A549 (cell line): ENCODE measurements around the gene RAI2. TPM values are rescaled to one million over a fixed set of nuclear protein-coding genes. Genes with fewer than 3 reads are reported as not detected.

Source experiments
- ATAC-seq, 2 experiments: fragments of 200-7000 bp in 1 of 2; fragments of >200 bp in 1 of 2; cut with Nextera tagmentation in 1 of 2; cut with Tn5 transposase in 1 of 2; 3 replicates each; pipeline versions ENCODE4 v1.8.0 to v1.9.1; 2018 to 2020; ENCODE audit warnings: mild to moderate bottlenecking in 1 of 2, moderate library complexity in 1 of 2
- CTCF ChIA-PET: fragments of 300-600 bp; sonication (Branson Sonifier 250); formaldehyde crosslinking; extraction: SDS; loops from one replicate; lab custom pipeline; 2021; ENCODE audit warnings: antibody characterized with exemption, inconsistent platforms; lab: Yijun Ruan, JAX
- POLR2A ChIA-PET: fragments of 350-600 bp; formaldehyde crosslinking; extraction: SDS; loops from one replicate; lab custom pipeline; 2021; ENCODE audit warnings: antibody characterized with exemption, inconsistent platforms; lab: Yijun Ruan, JAX
- DNase-seq, 2 experiments: peaks; one replicate each; pipeline versions ENCODE4 v3.0.0 to v3.0.0-alpha.2; 2011 to 2016; ENCODE audit warnings: low read depth in 1 of 2, low spot score in 1 of 2
- FAIRE-seq: peaks from 2 replicates; lab custom pipeline; 2011; peaks lifted over from hg19 to GRCh38; lab: Jason Lieb, UNC
- H3K27ac ChIP-seq, 2 experiments: fragments of >200 bp; sonication (Bioruptor Twin); formaldehyde crosslinking; 3 replicates each; pipeline ENCODE4 v1.5.1; 2016 to 2017
- H3K4me1 ChIP-seq: fragments of >200 bp; sonication (Bioruptor Twin); formaldehyde crosslinking; 3 replicates; pipeline ENCODE4 v1.6.1; 2016
- H3K4me2 ChIP-seq: fragments of >200 bp; sonication (Bioruptor Twin); formaldehyde crosslinking; 3 replicates; pipeline ENCODE4 v1.6.1; 2016
- H3K4me3 ChIP-seq: fragments of >200 bp; sonication (Bioruptor Twin); formaldehyde crosslinking; 3 replicates; pipeline ENCODE4 v1.5.1; 2016
- H3K9me3 ChIP-seq: fragments of >200 bp; sonication (Bioruptor Twin); formaldehyde crosslinking; 3 replicates; pipeline ENCODE4 v1.6.1; 2016
- ESRRA ChIP-seq: fragments of 150-350 bp; IDR thresholded peaks from 2 replicates; pipeline ENCODE4 v1.6.1; 2014; ENCODE audit warnings: mild to moderate bottlenecking, low read length, borderline replicate concordance
- FOSB ChIP-seq: fragments of 250-450 bp; sonication (Bioruptor Pico); IDR thresholded peaks from 2 replicates; pipeline ENCODE4 v1.5.0; 2020; ENCODE audit warnings: mild to moderate bottlenecking, moderate library complexity
- HOXB5 ChIP-seq: fragments of 250-450 bp; sonication (Bioruptor Pico); IDR thresholded peaks from 2 replicates; pipeline ENCODE4 v1.5.0; 2020; ENCODE audit warnings: mild to moderate bottlenecking, moderate library complexity
- NPAS2 ChIP-seq: fragments of 250-450 bp; sonication (Bioruptor Pico); IDR thresholded peaks from 2 replicates; pipeline ENCODE4 v1.8.0; 2022; ENCODE audit warnings: mild to moderate bottlenecking, moderate library complexity, borderline replicate concordance
- NR3C1 ChIP-seq: fragments of >200 bp; sonication (Bioruptor Twin); formaldehyde crosslinking; IDR thresholded peaks from 3 replicates; pipeline ENCODE4 v1.6.1; 2017
- POLR2A ChIP-seq: IDR thresholded peaks from 2 replicates; pipeline ENCODE4 v1.6.1; 2012; ENCODE audit warnings: mild to moderate bottlenecking, low read length
- POLR2AphosphoS2 ChIP-seq: conservative IDR thresholded peaks from 2 replicates; pipeline ENCODE4 v1.6.1; 2012; ENCODE audit warnings: low read length, improper control_type of control experiment, inconsistent platforms
- RFX5 ChIP-seq: fragments of 450-650 bp; IDR thresholded peaks from 2 replicates; pipeline ENCODE4 v1.7.1; 2014; ENCODE audit warnings: antibody characterized with exemption, mild to moderate bottlenecking, moderate library complexity
- SMC3 ChIP-seq: fragments of >200 bp; sonication (Bioruptor Twin); formaldehyde crosslinking; IDR thresholded peaks from 3 replicates; pipeline ENCODE4 v1.6.1; 2018; ENCODE audit warnings: inconsistent platforms
- TP53 ChIP-seq: fragments of 250-450 bp; sonication (Bioruptor Pico); IDR thresholded peaks from 2 replicates; pipeline ENCODE4 v1.5.0; 2021; ENCODE audit warnings: mild to moderate bottlenecking, moderate library complexity
- ZFP36 ChIP-seq: fragments of 450-650 bp; IDR thresholded peaks from 2 replicates; pipeline ENCODE4 v1.6.1; 2014; ENCODE audit warnings: borderline replicate concordance; ENCODE audit not compliant: partially characterized antibody
- ZNF302 ChIP-seq: fragments of 250-450 bp; sonication (Bioruptor Pico); IDR thresholded peaks from 2 replicates; pipeline ENCODE4 v1.9.0; 2021; ENCODE audit warnings: inconsistent platforms, mild to moderate bottlenecking, moderate library complexity
- WGBS: methylation state at CpG from one replicate; pipeline ENCODE4 v1.1.6; 2017; ENCODE audit errors: missing lambda C conversion rate; 5-methylcytosine and 5-hydroxymethylcytosine counted together
- polyA plus RNA-seq, 4 experiments: library from polyadenylated mRNA; depleted of rRNA in 3 of 4; stranded (reverse); fragments of >200 nt; fragmentation: RNase III in 1 of 4; extraction: RNeasy Plus Mini Kit Qiagen cat#74134 plus additional on column Dnase treatment in 1 of 4; gene quantifications; 2 replicates in 3 of 4; 3 replicates in 1 of 4; pipeline ENCODE4 v1.2.3, GENCODE V29; 2011 to 2017
- TF ChIP-seq, protein P1 (sequence below): fragments of 250-450 bp; sonication (Bioruptor Pico); IDR thresholded peaks from 2 replicates; pipeline ENCODE4 v1.5.0; 2020; ENCODE audit warnings: low read depth, mild to moderate bottlenecking, moderate library complexity
- TF ChIP-seq, protein P2 (sequence below): fragments of >200 bp; sonication (Bioruptor Twin); formaldehyde crosslinking; IDR thresholded peaks from 3 replicates; pipeline ENCODE4 v1.5.1; 2016
- TF ChIP-seq, protein P3 (sequence below): fragments of 450-650 bp; IDR thresholded peaks from 2 replicates; pipeline ENCODE4 v1.6.1; 2014; ENCODE audit warnings: antibody characterized with exemption
- TF ChIP-seq, protein P4 (sequence below): fragments of 150-350 bp; IDR thresholded peaks from 2 replicates; pipeline ENCODE4 v1.6.1; 2014; ENCODE audit warnings: low read depth, mild to moderate bottlenecking, low read length
- TF ChIP-seq, protein P5 (sequence below): fragments of >200 bp; sonication (Bioruptor Twin); formaldehyde crosslinking; IDR thresholded peaks from 2 replicates; pipeline ENCODE4 v1.6.1; 2016
- TF ChIP-seq, protein P6 (sequence below): IDR thresholded peaks from 2 replicates; pipeline ENCODE4 v1.6.1; 2012; ENCODE audit warnings: low read depth, borderline replicate concordance
- TF ChIP-seq, protein P7 (sequence below): fragments of >200 bp; sonication (Bioruptor Twin); formaldehyde crosslinking; IDR thresholded peaks from 3 replicates; pipeline ENCODE4 v1.6.1; 2016

Gene RAI2
- polyA plus RNA-seq, 2 of the 4 experiments (the other 2 are of a cell fraction): not detected

DNA sequence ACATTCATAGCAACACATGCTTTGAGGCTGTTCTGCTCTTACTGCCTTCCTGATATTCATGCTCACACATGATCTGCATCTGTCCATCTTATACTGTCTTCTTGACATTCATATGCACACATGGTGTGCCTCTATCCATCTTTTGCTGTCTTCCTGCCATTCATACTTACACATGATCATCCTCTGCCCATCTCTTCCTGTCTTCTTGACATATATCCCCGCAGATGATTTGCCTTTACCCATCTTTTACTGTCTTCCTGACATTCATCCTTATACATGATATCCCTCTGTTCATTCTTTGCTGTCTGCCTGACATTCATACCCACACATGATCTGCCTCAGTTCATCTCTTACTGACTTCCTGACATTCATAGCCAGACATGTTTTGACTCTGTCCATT is 87.0 kb downstream of the RAI2 start:
- no peak overlapping the region for H3K4me2 ChIP-seq
- ChIA-PET CTCF (no interaction called here), POLR2A (no interaction called here)
- ATAC-seq: no peak
- no peaks in the 10 kb centered on the region for H3K9me3 ChIP-seq
- 5% methylated on average over 1 of the region's 1 CpG for WGBS
- H3K27ac ChIP-seq: no peak overlapping the region
- TF ChIP-seq, protein P1, sequence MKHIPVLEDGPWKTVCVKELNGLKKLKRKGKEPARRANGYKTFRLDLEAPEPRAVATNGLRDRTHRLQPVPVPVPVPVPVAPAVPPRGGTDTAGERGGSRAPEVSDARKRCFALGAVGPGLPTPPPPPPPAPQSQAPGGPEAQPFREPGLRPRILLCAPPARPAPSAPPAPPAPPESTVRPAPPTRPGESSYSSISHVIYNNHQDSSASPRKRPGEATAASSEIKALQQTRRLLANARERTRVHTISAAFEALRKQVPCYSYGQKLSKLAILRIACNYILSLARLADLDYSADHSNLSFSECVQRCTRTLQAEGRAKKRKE: no peak
- TF ChIP-seq HOXB5 (CRISPR knock-in tag) (no peak), RFX5 (no peak), ZFP36 (no peak), SMC3 (no peak), POLR2AphosphoS2 (no peak), POLR2A (no peak), FOSB (CRISPR knock-in tag) (no peak), ESRRA (no peak)
- TF ChIP-seq, protein P2, sequence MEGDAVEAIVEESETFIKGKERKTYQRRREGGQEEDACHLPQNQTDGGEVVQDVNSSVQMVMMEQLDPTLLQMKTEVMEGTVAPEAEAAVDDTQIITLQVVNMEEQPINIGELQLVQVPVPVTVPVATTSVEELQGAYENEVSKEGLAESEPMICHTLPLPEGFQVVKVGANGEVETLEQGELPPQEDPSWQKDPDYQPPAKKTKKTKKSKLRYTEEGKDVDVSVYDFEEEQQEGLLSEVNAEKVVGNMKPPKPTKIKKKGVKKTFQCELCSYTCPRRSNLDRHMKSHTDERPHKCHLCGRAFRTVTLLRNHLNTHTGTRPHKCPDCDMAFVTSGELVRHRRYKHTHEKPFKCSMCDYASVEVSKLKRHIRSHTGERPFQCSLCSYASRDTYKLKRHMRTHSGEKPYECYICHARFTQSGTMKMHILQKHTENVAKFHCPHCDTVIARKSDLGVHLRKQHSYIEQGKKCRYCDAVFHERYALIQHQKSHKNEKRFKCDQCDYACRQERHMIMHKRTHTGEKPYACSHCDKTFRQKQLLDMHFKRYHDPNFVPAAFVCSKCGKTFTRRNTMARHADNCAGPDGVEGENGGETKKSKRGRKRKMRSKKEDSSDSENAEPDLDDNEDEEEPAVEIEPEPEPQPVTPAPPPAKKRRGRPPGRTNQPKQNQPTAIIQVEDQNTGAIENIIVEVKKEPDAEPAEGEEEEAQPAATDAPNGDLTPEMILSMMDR: no peak
- TF ChIP-seq, protein P3, sequence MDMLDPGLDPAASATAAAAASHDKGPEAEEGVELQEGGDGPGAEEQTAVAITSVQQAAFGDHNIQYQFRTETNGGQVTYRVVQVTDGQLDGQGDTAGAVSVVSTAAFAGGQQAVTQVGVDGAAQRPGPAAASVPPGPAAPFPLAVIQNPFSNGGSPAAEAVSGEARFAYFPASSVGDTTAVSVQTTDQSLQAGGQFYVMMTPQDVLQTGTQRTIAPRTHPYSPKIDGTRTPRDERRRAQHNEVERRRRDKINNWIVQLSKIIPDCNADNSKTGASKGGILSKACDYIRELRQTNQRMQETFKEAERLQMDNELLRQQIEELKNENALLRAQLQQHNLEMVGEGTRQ: no peak
- TF ChIP-seq, protein P4, sequence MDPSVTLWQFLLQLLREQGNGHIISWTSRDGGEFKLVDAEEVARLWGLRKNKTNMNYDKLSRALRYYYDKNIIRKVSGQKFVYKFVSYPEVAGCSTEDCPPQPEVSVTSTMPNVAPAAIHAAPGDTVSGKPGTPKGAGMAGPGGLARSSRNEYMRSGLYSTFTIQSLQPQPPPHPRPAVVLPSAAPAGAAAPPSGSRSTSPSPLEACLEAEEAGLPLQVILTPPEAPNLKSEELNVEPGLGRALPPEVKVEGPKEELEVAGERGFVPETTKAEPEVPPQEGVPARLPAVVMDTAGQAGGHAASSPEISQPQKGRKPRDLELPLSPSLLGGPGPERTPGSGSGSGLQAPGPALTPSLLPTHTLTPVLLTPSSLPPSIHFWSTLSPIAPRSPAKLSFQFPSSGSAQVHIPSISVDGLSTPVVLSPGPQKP: no peak
- TF ChIP-seq, all 56 proteins: peak for 0
- Histone ChIP-seq H3K4me3 (no peak overlapping the region), H3K4me1 (no peaks in the 10 kb centered on the region)
- FAIRE-seq: no peak
- DNase-seq: no peak

DNA sequence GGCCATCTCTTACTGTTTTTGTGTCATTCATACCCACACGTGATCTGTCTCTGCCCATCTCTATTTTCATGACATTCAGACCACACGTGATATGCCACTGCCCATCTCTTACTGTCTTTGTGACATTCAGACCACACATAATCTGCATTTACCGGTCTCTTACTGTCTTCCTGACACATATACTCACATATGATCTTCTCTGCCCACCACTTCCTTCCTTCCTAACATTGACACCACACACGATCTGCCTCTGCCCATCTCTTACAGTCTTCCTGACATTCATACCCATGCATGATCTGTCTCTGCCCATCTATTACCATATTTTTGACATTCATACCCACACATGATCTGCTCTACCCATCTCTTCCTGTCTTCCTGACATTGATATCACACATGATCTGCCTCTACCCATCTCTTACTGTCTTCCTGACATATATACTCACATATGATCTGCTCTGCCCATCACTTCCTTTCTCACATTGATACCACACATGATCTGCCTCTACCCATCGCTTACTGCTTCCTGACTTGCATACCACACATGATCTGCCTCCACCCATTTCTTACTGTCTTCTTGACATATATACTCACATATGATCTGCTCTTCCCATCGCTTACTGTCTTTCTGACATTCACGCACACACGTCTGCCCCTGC is 87.7 kb downstream of the RAI2 start:
- Histone ChIP-seq H3K27ac (no peak overlapping the region), H3K4me1 (no peaks in the 10 kb centered on the region), H3K9me3 (no peaks in the 10 kb centered on the region), H3K4me3 (no peak overlapping the region), H3K4me2 (no peak overlapping the region)
- DNase-seq (no peak), FAIRE-seq (no peak), ATAC-seq (no peak)
- 31% methylated on average over 8 of the region's 8 CpGs for WGBS
- CTCF ChIA-PET: no interaction called here
- TF ChIP-seq NR3C1: no peak
- TF ChIP-seq, protein P5, sequence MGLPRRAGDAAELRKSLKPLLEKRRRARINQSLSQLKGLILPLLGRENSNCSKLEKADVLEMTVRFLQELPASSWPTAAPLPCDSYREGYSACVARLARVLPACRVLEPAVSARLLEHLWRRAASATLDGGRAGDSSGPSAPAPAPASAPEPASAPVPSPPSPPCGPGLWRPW: no peak
- no peak for TF ChIP-seq TP53 (CRISPR knock-in tag)
- TF ChIP-seq, protein P6, sequence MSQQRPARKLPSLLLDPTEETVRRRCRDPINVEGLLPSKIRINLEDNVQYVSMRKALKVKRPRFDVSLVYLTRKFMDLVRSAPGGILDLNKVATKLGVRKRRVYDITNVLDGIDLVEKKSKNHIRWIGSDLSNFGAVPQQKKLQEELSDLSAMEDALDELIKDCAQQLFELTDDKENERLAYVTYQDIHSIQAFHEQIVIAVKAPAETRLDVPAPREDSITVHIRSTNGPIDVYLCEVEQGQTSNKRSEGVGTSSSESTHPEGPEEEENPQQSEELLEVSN: no peak
- no peak for TF ChIP-seq ZNF302
- TF ChIP-seq NPAS2 (CRISPR knock-in tag): no peak
- no peak for TF ChIP-seq SMC3
- no peak for TF ChIP-seq FOSB (CRISPR knock-in tag)
- TF ChIP-seq, protein P7, sequence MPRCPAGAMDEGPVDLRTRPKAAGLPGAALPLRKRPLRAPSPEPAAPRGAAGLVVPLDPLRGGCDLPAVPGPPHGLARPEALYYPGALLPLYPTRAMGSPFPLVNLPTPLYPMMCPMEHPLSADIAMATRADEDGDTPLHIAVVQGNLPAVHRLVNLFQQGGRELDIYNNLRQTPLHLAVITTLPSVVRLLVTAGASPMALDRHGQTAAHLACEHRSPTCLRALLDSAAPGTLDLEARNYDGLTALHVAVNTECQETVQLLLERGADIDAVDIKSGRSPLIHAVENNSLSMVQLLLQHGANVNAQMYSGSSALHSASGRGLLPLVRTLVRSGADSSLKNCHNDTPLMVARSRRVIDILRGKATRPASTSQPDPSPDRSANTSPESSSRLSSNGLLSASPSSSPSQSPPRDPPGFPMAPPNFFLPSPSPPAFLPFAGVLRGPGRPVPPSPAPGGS: no peak
- POLR2A ChIA-PET: no interaction called here
